ENCODE measurements around the gene PLCB3. TPM values are rescaled to one million over a fixed set of nuclear protein-coding genes. Genes with fewer than 3 reads are reported as not detected.

PLCB3 gene
- total RNA-seq, 1 donor from 2014 or later = 8.1 TPM

- no peak for TF ChIP-seq CTCF (IDR thresholded peaks at IDR 0.05)
- DNase-seq (no peak), ATAC-seq (ENCODE audit: low read depth) (no peak)
- peaks cover 6% of the 10 kb centered on the region for H3K36me3 Mint-ChIP-seq (ENCODE audit: low read depth)
- intact Hi-C loops (cut with micrococcal nuclease) = loop anchor here (1.0 kb wide), 6 partner anchors 9 to 105 kb away; partner anchors contain the start of genes BAD, FKBP2 and VEGFB
- ChIA-PET POLR2A (interaction anchor here (1.0 to 2.8 kb wide), 10 partner anchors 9 to 64 kb away, joined by 3 to 15 read pairs (median 6); partner anchors contain the start of genes DNAJC4, ESRRA, FKBP2 and STIP1), CTCF (interaction anchor here (1.2 to 2.9 kb wide), 11 partner anchors 8 to 105 kb away, joined by 3 to 14 read pairs (median 7); partner anchors contain the start of genes ESRRA, FERMT3 and FKBP2)
- H3K27me3 Mint-ChIP-seq = no peaks in the 10 kb centered on the region
- H3K4me1 Mint-ChIP-seq = peaks cover 22% of the 10 kb centered on the region
- H3K4me3 Mint-ChIP-seq = peak overlapping the region; percentile 81
- H3K9me3 Mint-ChIP-seq = no peaks in the 10 kb centered on the region
- peak overlapping the region; percentile 24 for H3K27ac Mint-ChIP-seq
Measured at GRCh38 chr11:64250415-64251015, 815 bp upstream of the PLCB3 start.

GRCh38 chr11:64251753-64252002 is 348 bp downstream of the PLCB3 start:
- peaks cover 17% of the 10 kb centered on the region for H3K4me1 Mint-ChIP-seq
- peak overlapping the region; percentile 85 for H3K4me3 Mint-ChIP-seq
- ATAC-seq (ENCODE audit: low read depth) = no peak
- DNase-seq = no peak
- intact Hi-C loops (cut with micrococcal nuclease) = loop anchor here (1.0 kb wide), 6 partner anchors 10 to 104 kb away; partner anchors contain the start of genes BAD, FKBP2 and VEGFB
- H3K27ac Mint-ChIP-seq = peak overlapping the region; percentile 25
- H3K27me3 Mint-ChIP-seq = no peaks in the 10 kb centered on the region
- CTCF ChIA-PET = interaction anchor here (0.7 to 2.9 kb wide), 9 partner anchors 16 to 103 kb away, joined by 3 to 13 read pairs (median 3); partner anchors contain the start of gene ESRRA
- H3K36me3 Mint-ChIP-seq (ENCODE audit: low read depth) = peaks cover 4% of the 10 kb centered on the region
- no peak for TF ChIP-seq CTCF (IDR thresholded peaks at IDR 0.05)
- POLR2A ChIA-PET = interaction anchor here (1.1 to 2.8 kb wide), 8 partner anchors 9 to 65 kb away, joined by 3 to 15 read pairs (median 8); partner anchors contain the start of genes FKBP2 and STIP1
- H3K9me3 Mint-ChIP-seq = no peaks in the 10 kb centered on the region

GRCh38 chr11:64252003-64252872 is 908 bp downstream of the PLCB3 start:
- ATAC-seq (ENCODE audit: low read depth) = no peak
- Mint-ChIP-seq H3K4me1 (peaks cover 17% of the 10 kb centered on the region), H3K27ac (peak overlapping the region; percentile 25), H3K4me3 (peak overlapping the region; percentile 85), H3K36me3 (ENCODE audit: low read depth) (peaks cover 4% of the 10 kb centered on the region), H3K9me3 (no peaks in the 10 kb centered on the region), H3K27me3 (no peaks in the 10 kb centered on the region)
- no peak for DNase-seq
- no peak for TF ChIP-seq CTCF (IDR thresholded peaks at IDR 0.05)
- CTCF ChIA-PET = interaction anchor here (0.7 to 2.9 kb wide), 8 partner anchors 15 to 67 kb away, joined by 3 to 13 read pairs (median 3); partner anchors contain the start of gene ESRRA
- POLR2A ChIA-PET = interaction anchor here (0.7 to 2.8 kb wide), 6 partner anchors 10 to 47 kb away, joined by 3 to 15 read pairs (median 6); partner anchors contain the start of gene FKBP2
- intact Hi-C loops (cut with micrococcal nuclease) = no loop called here

GRCh38 chr11:64253043-64253442 is 1.7 kb downstream of the PLCB3 start:
- ATAC-seq (ENCODE audit: low read depth) = no peak
- Mint-ChIP-seq H3K9me3 (no peaks in the 10 kb centered on the region), H3K36me3 (ENCODE audit: low read depth) (peaks cover 4% of the 10 kb centered on the region), H3K27ac (no peak overlapping the region), H3K4me3 (peak overlapping the region; percentile 28), H3K4me1 (peaks cover 13% of the 10 kb centered on the region), H3K27me3 (no peaks in the 10 kb centered on the region)
- CTCF ChIA-PET = interaction anchor here (2.1 to 2.4 kb wide), 2 partner anchors 16 to 48 kb away, joined by 9 to 13 read pairs; no protein-coding TSS in a partner anchor
- DNase-seq = no peak
- no peak for TF ChIP-seq CTCF (IDR thresholded peaks at IDR 0.05)
- intact Hi-C loops (cut with micrococcal nuclease) = no loop called here
- POLR2A ChIA-PET = interaction anchor here (1.3 to 1.9 kb wide), 3 partner anchors 12 to 48 kb away, joined by 6 to 9 read pairs (median 8); partner anchors contain the start of gene FKBP2
